HG02852 (cell line): ENCODE measurements around the gene PDE4D.
"Not testable (repeated sequence)": the region's sequence is repeated elsewhere in the genome, so short reads cannot be mapped to it uniquely, and the experiment has no call there.

ENCODE experiments used
- ATAC-seq: cut with Tn5 transposase; IDR thresholded peaks from one replicate; pipeline ENCODE4 v1.9.1; 2021; ENCODE audit warnings: mild to moderate bottlenecking, moderate library complexity; ENCODE audit not compliant: unreplicated experiment

The PDE4D gene

GRCh38 chr5:59711310-59711709 is 182.2 kb downstream of the PDE4D start:
- no peak for ATAC-seq

- no peak for ATAC-seq
Measured at GRCh38 chr5:59709846-59710245, 183.7 kb downstream of the PDE4D start.

DNA sequence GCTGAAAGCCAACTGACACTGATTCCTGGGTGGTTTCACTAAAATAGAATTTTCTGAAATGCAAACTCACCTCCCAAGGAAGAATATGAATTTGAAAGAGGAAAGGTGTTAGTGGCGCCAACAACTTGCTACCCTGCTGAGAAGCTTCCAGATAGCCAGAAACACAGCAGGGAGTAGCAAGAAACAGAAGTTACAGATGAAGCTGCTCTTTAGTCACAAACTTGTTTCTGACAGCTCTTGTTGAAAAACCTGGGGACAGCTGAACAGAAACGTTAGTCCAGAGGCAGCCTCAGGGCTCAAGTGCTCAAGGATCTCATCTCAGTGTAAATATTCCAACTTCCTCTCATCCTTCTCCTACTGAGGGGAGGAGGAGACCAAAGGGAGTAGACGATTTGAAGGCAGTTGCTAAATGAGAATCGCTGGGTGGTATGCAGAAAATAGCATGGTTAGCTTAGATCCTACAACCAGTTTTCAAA is 184.1 kb downstream of the PDE4D start:
- no peak for ATAC-seq

DNA sequence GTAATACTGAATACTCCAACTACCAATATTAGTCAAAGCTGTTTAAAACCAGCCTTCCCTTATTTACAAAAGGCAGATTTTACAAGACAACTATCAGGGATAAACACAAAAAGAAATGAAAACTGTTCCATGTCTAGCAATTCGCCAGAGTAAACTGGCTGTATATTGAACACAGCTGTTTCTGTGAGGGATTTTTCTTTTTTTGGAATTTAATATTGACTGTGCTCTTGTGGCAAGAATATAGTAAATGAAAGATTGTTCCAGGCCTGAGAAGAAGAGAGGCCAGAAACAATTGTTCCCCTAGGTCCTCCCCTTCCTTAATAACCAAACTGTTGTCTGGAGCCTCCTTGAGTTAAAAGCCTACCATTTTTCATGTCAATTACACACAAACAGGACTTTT is 188.6 kb downstream of the PDE4D start:
- no peak for ATAC-seq

DNA sequence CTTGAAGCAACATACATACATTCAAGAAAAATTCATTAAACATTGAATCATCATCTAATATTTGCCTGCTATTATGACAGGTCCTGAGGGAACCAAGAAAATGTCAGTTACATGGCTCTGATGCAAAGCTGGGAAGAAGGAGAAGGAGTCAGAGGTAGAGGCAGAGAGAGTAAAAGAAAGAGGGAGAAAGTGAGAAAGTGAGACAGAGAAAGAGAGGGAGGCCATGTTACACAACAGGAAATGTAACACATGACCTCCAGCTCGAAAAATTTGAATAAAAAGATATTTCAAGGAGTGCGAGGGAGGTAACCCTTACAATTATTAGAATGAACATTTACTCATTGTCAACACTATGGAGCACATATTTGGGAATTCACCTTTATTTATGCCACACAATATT is 189.7 kb downstream of the PDE4D start:
- ATAC-seq: no peak

DNA sequence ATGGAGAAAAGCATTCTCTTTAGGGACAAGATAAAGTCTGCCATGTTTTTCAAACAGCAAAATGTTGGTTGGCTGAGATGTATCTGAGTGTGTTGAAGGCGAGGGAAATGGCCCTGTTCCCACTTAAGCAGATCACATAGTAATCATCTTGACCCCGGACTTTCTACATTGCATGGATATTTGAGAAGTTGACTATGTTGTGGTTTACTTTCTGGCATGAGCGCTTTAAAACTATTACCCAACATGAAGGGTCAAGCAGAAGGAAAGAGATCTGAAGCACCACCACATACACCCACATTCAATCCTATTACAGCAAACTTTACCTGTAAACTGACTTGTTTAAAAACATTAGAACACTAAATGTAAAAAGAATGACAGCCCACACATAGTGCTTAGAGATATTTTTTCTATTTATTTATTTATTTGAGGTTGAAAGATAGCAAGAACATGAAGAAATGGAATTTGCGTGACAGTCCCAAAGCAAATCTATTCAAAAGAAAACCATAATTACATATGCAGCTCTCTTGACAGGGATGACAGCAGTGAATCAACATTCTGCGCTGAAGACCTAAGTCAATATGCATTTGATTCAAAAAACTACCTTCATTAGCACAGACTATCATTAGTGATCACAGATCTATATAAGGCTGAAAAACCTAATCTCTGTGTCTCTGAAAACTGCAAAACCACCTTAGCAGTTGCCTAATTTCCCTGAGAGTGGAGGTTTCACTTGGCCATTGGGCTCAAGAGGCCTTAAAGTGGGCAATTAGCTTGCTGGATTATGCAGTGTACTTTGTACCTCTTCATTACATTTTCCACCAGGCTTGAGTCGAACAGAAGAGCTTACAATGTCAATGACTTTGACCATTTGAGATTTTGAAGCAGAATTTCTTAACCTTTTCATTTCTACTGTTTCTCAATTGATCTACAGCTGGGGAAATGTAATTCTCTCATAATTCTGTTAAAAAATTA is 195.0 kb downstream of the PDE4D start:
- ATAC-seq: no peak

- ATAC-seq: no peak
Measured at GRCh38 chr5:59694411-59694810, 199.1 kb downstream of the PDE4D start.

GRCh38 chr5:59693492-59694309 is 199.8 kb downstream of the PDE4D start:
- ATAC-seq: no peak

DNA sequence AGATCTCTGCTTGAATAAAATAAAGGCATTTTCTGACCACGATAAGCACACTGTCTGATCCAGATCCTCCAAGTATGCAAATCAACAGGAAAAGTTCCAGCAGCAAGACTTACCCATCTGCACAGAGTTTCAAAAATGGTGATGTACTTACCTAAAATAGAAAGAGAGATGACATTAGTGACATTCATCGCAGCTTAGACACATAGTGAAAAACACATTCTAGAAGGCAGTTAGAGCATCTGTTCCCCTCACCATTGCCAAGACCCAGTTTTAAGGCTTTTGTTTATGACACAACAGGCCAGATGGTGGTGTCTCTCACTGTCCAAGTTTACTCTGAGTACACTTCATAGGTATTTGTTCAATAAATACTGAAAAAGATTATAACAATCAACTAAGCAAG is 207.7 kb downstream of the PDE4D start:
- peak; percentile 70 for ATAC-seq

DNA sequence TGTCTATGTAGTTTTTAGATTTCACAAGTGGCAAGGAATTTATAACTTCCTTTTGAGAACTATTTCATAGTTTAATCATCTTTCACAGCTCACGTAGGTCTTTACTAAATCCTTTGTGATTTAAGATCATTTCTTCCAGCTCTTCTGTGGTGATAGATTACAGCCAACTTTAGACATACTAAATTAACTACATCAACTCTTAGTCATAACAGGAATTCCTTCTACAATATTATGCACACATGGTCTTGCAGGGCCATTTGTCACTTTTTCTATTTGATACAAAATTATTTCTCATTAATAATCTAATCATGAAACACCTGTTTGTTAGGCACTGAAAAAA is 208.4 kb downstream of the PDE4D start:
- ATAC-seq: no peak

GRCh38 chr5:59684388-59685190 is 208.9 kb downstream of the PDE4D start:
- no peak for ATAC-seq

DNA sequence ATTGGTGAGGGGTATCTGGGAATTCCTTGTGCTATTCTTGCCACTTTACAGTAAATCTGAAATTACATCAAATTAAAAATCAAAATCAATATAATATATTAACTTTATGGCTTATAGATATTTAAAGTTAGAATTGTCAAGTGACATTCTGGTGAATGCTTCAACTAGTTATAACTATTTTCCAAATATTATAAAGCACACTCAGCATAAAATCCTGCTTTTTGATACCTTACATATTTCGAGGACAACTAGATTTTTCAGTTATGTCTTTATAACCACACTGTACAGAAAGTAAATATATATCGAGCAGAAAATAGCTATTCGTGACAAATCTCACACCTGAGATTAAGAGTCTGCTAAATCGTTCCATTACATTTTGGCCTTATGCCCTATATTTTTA is 210.2 kb downstream of the PDE4D start:
- no peak for ATAC-seq

DNA sequence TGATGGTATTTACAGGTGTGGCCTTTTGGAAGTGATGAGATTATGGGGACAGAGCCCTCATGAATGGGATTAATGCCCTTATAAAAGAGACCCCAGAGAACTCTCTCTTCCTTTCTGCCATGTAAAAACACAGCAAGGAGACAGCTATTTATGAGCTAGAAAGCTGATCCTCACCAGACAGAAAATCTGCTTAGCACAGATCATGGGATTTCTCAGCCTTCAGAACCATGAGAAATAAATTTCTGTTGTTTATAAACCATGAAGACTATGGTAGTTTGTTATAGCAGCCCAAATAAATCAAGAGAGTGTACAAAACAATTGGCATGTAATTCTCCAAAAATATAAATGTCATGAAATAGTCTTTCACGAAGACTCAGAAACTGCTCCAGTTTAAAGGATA is 211.0 kb downstream of the PDE4D start:
- ATAC-seq: no peak

- no peak for ATAC-seq
Measured at GRCh38 chr5:59678943-59679342, 214.6 kb downstream of the PDE4D start.

- no peak for ATAC-seq
Measured at GRCh38 chr5:59674763-59675162, 218.8 kb downstream of the PDE4D start.

DNA sequence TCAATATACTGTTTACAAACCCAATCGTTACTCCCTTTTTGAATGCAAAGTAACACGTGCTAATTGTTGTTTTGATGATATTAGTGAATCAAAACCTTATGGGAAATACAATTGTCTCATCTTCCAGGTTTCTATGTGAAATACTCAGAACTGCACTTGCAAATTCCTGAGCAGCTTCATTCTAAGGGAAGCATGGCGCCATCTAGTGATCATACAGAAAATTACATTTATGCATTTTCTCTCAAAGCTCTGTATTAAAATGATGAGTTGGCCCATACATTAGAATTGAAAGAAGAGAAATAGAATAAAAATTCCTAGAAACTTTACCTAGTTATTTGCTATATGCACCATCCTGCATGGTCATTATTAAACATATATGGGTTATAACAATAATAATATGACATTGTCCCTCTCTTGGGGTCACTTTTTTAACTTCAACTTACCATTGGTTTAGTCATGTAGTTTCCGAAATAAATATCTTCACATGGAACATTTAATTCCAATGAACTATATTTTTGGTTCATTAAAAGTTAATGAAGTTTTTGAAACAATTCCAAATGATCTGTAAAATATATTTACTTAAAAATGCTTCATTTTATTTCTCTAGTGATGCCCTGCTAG is 220.0 kb downstream of the PDE4D start:
- ATAC-seq: no peak

DNA sequence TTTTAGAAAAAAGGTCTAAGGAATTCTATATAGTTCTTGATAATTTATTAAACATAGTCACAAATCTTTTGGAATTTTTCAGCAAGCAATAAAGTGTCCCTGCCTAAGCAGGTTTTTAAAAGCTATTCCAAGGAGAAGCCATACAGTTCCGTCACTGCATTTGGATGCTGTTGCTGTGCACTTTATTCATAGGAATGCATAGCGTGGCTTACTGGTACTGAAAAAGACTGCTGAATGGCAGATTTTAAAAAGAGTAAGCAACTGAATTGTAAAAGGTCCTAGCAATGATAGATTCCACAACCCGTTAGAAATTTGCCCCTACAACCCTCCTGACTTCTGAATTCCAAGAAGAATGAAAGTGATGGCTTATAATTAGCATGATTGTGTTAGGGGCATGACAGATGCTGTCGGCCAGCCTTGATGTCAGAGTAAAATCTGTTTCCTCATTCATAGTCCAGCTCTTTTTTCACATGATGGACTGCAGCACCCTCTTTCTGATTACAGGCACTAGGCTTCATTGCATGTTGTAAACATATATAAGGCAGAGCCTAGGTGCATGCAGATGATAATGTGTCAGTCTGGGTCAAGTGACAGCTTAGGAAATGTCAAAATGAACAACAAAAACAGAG is 227.0 kb downstream of the PDE4D start:
- no peak for ATAC-seq

GRCh38 chr5:59665832-59666203 is 227.7 kb downstream of the PDE4D start:
- ATAC-seq: not testable (repeated sequence)

DNA sequence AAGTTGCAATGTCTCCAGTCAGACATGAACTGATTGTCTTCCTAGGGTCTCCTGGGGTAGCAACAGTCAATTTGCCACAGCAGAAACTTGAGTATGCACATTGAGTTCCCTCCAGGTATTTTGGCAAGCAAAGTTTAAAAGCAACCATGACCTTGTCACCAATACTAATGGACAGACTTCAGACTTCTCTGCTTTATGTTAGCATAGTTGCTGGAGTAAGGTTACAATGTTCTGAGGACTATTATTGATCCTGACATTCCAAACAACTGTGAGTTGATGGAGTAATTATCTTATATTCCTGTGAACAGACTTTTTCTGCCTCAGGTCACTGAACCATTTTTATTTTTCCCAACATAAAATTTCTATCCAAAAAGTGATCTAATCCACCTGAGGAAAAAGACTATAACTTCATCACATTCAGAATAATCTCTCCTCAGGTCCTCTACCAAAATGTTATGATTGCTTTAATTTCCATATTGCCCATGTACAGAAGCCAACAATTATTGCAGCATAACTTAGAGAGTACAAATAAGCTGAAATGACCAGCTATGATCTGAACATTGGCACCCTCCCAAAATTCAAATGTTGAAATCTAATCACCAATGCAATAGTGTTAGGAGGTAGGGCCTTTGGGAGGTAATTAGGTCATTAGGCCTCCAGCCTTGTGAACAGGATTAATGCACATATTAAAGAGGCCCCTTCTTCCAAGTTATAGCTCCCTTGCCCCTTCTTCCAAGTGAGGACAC is 228.3 kb downstream of the PDE4D start:
- ATAC-seq: no peak
